GM12864 (cell line): ENCODE measurements around the gene TNFSF12.

ENCODE experiments used
- DNase-seq: peaks from one replicate; pipeline ENCODE4 v3.0.0-alpha.2; 2011; ENCODE audit warnings: low read depth
- H3K4me3 ChIP-seq: 2 replicates; pipeline ENCODE4 v1.5.1; 2011; ENCODE audit warnings: mild to moderate bottlenecking, low read depth, low read length, control low read depth
- CTCF ChIP-seq: IDR thresholded peaks from 2 replicates; pipeline ENCODE4 v1.5.1; 2011; ENCODE audit warnings: low read depth, mild to moderate bottlenecking, moderate library complexity, low read length, control low read depth, inconsistent platforms; ENCODE audit errors: missing control alignments

TNFSF12 gene

GRCh38 chr17:7582396-7583252 lies 33.8 kb downstream of the TNFSF12 start:
- no peak for TF ChIP-seq CTCF
- no peak for DNase-seq
- H3K4me3 ChIP-seq = peak overlapping the region; percentile 75

GRCh38 chr17:7583253-7584109 lies 34.6 kb downstream of the TNFSF12 start, which contains the start of gene MPDU1:
Gene MPDU1 (plus strand): TSS chr17:7583852. CDS start chr17:7583863, 11 bp downstream.
- no peak for TF ChIP-seq CTCF
- H3K4me3 ChIP-seq = peak within 1 kb of the TSS; percentile 75
- peak; percentile 83 for DNase-seq

GRCh38 chr17:7586673-7587419 lies 38.0 kb downstream of the TNFSF12 start:
- peak; percentile 35 for TF ChIP-seq CTCF
- no peak for DNase-seq
- no peak overlapping the region for H3K4me3 ChIP-seq

GRCh38 chr17:7587420-7588151 lies 38.7 kb downstream of the TNFSF12 start:
- no peak for DNase-seq
- TF ChIP-seq CTCF = no peak
- no peak overlapping the region for H3K4me3 ChIP-seq

- no peak for TF ChIP-seq CTCF
- H3K4me3 ChIP-seq = no peak overlapping the region
- no peak for DNase-seq
Observed at GRCh38 chr17:7588553-7589203, 39.8 kb downstream of the TNFSF12 start.
